Subcutaneous adipose tissue (tissue), 4 donors: ENCODE results near the gene DNAAF5. TPM values are rescaled to one million over a fixed set of nuclear protein-coding genes. Genes with fewer than 3 reads are reported as not detected.

ENCODE experiments used
- CTCF ChIP-seq: fragments of 450-650 bp; IDR thresholded peaks from one replicate; pipeline ENCODE4 v1.5.1; 2016; ENCODE audit warnings: low read depth, mild to moderate bottlenecking, control low read depth, antibody characterized with exemption, moderate library complexity
- total RNA-seq, 4 donors: library from RNA; depleted of rRNA; stranded (reverse); fragments of >200 nt; gene quantifications; one replicate each; pipeline ENCODE4 v1.1.0, GENCODE V29; 2016

DNAAF5 gene
- total RNA-seq, 4 donors from 2014 or later = 11.2 to 19.4 (median 12.8) TPM

- no peak for TF ChIP-seq CTCF
Measured at GRCh38 chr7:710161-710560, 16.3 kb upstream of the DNAAF5 start.

GRCh38 chr7:711093-711921 is 15.2 kb upstream of the DNAAF5 start:
- no peak for TF ChIP-seq CTCF

GRCh38 chr7:711922-712380 is 14.5 kb upstream of the DNAAF5 start:
- no peak for TF ChIP-seq CTCF

GRCh38 chr7:712381-713138 is 13.9 kb upstream of the DNAAF5 start:
- TF ChIP-seq CTCF = no peak

GRCh38 chr7:713139-713457 is 13.4 kb upstream of the DNAAF5 start:
- TF ChIP-seq CTCF = no peak

GRCh38 chr7:713488-714230 is 12.8 kb upstream of the DNAAF5 start:
- TF ChIP-seq CTCF = no peak

GRCh38 chr7:714251-714671 is 12.2 kb upstream of the DNAAF5 start:
- no peak for TF ChIP-seq CTCF
